HL-60 (cell line): ENCODE data around the gene SPATA21.

Experiments used
- GABPA ChIP-seq: IDR thresholded peaks from 2 replicates; pipeline ENCODE4 v1.6.1; 2012; ENCODE audit warnings: low read depth
- POLR2AphosphoS5 ChIP-seq: IDR thresholded peaks from 2 replicates; pipeline ENCODE4 v1.6.1; 2012; ENCODE audit warnings: low read depth
- TF ChIP-seq, protein P1 (sequence below): IDR thresholded peaks from one replicate; pipeline ENCODE4 v1.5.1; 2011; ENCODE audit warnings: low read length, control low read depth, inconsistent platforms; ENCODE audit not compliant: insufficient read depth
- TF ChIP-seq, protein P2 (sequence below): IDR thresholded peaks from 2 replicates; pipeline ENCODE4 v1.6.1; 2012; ENCODE audit warnings: low read depth; ENCODE audit not compliant: insufficient replicate concordance

DNA sequence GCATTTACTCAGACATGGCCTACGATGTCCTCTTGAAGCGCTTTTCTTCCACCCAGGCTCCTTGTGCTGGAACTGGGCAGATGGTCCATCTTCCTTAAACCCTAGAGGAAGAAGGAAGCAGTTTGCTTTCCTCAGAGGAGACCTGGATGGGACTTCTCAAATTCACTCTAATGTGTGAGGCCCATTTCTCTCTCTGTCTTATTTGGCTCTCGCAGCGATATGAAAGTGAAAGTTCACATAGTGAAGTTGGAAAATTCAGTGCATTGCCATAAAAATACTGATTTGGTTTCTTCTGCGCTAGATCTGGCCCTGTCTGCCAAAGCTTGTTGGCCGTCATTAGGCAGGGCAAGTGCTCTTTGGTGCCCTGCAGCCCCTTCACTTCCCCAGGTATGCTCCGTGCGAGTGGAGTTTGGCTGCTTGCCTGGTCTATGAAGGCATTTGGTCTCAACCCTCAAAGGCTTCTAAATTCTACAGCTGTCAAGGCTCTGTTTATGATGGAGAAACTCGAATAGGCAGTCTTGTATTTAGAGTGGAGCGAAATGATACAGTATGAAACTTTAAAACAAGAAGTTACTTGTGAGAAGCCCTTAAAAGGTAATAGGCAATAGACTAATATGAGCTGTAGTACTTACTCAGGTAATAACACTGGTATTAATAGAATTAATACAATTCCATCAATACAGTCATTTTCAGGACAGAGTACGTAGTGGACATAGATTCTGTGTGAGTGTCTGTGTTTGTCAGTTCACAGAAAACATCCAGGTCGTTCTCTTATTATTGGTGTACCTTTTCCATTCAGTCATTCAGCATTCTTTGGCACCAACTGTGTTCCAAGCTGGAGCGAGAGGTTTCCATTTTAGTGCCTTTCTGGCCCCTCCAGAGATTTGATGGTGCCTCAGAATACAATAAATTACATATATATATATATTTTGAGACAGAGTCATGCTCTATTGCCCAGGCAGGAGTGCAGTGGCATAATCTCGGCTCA lies 49.7 kb downstream of the SPATA21 start:
- TF ChIP-seq POLR2AphosphoS5 (no peak), GABPA (no peak)
- TF ChIP-seq, protein P1, sequence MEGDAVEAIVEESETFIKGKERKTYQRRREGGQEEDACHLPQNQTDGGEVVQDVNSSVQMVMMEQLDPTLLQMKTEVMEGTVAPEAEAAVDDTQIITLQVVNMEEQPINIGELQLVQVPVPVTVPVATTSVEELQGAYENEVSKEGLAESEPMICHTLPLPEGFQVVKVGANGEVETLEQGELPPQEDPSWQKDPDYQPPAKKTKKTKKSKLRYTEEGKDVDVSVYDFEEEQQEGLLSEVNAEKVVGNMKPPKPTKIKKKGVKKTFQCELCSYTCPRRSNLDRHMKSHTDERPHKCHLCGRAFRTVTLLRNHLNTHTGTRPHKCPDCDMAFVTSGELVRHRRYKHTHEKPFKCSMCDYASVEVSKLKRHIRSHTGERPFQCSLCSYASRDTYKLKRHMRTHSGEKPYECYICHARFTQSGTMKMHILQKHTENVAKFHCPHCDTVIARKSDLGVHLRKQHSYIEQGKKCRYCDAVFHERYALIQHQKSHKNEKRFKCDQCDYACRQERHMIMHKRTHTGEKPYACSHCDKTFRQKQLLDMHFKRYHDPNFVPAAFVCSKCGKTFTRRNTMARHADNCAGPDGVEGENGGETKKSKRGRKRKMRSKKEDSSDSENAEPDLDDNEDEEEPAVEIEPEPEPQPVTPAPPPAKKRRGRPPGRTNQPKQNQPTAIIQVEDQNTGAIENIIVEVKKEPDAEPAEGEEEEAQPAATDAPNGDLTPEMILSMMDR = no peak
- TF ChIP-seq, protein P2, sequence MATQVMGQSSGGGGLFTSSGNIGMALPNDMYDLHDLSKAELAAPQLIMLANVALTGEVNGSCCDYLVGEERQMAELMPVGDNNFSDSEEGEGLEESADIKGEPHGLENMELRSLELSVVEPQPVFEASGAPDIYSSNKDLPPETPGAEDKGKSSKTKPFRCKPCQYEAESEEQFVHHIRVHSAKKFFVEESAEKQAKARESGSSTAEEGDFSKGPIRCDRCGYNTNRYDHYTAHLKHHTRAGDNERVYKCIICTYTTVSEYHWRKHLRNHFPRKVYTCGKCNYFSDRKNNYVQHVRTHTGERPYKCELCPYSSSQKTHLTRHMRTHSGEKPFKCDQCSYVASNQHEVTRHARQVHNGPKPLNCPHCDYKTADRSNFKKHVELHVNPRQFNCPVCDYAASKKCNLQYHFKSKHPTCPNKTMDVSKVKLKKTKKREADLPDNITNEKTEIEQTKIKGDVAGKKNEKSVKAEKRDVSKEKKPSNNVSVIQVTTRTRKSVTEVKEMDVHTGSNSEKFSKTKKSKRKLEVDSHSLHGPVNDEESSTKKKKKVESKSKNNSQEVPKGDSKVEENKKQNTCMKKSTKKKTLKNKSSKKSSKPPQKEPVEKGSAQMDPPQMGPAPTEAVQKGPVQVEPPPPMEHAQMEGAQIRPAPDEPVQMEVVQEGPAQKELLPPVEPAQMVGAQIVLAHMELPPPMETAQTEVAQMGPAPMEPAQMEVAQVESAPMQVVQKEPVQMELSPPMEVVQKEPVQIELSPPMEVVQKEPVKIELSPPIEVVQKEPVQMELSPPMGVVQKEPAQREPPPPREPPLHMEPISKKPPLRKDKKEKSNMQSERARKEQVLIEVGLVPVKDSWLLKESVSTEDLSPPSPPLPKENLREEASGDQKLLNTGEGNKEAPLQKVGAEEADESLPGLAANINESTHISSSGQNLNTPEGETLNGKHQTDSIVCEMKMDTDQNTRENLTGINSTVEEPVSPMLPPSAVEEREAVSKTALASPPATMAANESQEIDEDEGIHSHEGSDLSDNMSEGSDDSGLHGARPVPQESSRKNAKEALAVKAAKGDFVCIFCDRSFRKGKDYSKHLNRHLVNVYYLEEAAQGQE = no peak
